A172 (cell line): ENCODE results near the gene FAR2. TPM values are rescaled to one million over a fixed set of nuclear protein-coding genes. Genes with fewer than 3 reads are reported as not detected.

ENCODE experiments used
- DNase-seq: peaks from one replicate; pipeline ENCODE4 v3.0.0-alpha.2; 2015; ENCODE audit warnings: low spot score
- total RNA-seq: library from RNA; depleted of rRNA; stranded (reverse); fragments of >200 nt; shearing (Covaris generic); gene quantifications from 2 replicates; pipeline ENCODE4 v1.2.3, GENCODE V29; 2014

Gene FAR2
- total RNA-seq, 1 experiment from 2014 or later, result 13.9 TPM

DNA sequence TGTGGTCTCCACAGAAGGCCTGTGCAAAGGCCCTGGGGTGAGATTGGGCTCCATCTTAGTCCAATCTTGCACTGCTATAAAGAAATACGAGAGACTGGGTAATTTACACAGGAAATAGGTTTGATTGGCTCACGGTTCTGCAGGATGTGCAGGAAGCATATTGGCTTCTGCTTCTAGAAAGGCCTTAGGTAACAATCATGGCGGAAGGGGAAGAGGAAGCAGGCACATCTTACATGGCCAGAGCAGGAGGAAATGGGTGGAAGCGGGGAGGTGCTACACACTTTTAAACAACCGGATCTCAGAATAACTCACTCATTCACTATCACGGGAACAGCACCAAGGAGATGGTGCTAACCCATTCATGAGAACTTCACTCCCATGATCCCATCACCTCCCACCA is 55.4 kb downstream of the FAR2 start:
- DNase-seq, result no peak

- DNase-seq, result no peak
These were observed 58.0 kb downstream of the FAR2 start for GRCh38 chr12:29207120-29207519.

DNA sequence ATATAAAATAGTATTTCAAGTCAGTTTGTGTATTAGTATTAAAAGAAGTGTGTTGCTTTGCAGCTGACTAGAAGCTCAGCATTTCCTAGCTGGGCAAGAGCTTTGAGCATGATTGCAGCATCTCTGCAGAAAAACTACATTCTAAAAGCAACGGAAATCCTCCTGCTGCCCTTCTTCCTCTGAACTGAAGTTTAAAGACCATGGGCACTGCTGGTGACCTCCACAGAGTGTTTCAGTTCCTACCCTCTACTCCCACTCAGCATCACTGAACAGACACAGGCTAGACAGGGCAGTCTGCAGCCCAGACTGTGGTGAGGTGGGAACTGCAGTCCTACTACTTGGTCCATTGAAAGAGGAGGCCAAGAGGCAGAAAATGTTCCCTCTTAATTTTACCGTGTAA is 59.0 kb downstream of the FAR2 start:
- DNase-seq, result no peak

GRCh38 chr12:29208936-29209701 is 60.0 kb downstream of the FAR2 start:
- no peak for DNase-seq

DNA sequence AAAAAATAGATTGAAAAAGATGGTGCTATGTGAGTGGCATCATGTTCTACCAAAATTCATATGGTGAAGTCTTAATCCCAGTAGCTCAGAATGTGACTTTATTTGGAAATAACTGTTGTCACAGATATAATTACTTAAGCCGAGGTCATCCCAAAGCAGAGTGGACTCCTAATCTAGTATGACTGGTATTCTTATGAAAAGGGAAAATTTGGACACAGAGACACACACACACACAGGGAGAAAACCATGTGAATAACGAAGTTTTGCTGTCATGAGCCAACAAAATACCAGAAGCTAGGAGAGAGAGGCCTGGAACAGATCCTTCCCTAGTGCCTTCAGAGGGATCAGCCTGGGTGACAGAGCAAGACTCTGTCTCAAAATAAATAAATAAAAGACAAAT is 62.6 kb downstream of the FAR2 start:
- DNase-seq, result no peak

DNA sequence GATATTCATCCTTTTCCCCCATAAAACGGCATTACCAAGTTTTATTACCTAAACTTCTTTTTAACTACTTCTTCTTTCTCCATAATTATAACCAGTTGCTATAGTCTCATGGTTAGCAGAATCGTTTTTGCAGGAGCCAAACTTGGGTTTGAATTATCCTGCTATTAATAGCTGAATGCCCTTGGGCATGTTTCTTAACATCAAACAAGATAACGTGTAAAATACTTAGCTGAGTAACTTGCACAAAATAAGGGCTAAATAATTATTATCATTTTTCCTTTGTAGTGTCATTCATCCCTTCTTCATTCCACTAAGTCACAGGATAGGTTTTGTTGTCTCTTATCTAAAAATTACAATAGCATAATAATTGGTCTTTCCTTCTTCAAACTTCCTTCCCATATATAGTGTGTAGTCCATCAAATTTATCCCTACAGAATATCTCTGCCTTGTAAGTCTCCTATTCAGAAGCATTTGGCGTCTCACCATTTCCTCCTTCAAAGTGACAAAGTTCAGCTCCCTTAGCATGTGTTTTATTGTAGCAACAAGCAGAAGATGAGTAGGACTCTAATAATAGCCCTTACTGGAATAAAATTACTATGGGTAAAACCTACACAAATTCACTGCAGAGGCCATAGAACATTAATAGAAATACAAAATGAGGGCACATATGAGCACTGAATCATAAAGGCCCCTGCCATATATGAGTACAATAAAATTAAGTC is 63.8 kb downstream of the FAR2 start:
- no peak for DNase-seq

- no peak for DNase-seq
These were observed 67.2 kb downstream of the FAR2 start for GRCh38 chr12:29216266-29216665.

- no peak for DNase-seq
These were observed 67.9 kb downstream of the FAR2 start for GRCh38 chr12:29216797-29217575.

DNA sequence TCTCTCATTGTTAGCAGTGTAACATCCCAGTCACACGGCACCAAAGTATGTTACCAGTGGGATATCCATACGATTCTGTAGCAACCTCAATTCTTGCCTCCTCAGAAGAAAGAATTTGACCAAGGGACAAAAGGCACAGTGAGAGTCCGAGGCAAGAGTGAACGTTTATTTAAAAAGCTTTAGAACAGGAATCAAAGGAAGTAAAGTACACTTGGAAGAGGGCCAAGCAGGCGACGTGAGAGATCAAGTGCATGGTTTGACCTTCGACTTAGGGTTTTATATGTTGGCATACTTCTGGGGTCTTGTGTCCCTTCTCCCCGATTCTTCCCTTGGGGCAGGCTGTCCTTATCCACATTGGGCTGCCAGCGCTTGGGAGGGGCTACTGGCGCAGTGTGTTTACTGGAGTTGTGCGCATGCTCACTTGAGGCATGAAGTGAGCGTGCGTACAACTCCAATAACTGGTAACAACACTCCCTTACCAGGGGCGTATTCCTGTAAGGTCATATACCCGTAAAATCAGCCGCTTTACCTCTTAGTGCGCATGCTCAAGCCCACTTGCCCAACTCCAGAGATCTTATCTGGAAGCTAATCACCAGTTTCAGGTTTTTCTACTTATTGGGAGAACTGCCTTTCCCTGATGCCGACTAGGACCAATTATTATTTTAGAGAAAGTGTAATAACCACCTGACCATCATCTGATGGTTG is 71.7 kb downstream of the FAR2 start:
- DNase-seq, result no peak

DNA sequence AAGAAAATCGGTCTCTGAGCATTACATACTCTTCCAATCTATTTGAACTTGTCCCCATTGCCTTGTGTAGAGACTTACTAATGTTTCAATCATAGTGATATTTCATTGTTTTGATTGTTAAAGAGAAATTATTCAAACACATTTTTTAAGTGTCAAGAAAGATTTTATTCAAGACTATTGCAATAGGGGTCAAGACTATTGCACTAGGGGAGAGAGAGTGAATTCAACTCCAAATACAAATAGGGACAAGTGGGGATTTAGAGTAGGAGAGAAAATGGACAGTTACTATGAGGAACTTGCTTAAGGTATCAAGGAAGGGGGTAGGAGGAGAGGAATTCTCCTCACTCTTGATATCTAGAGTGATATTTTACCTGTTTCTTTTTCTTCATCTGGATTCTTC is 73.1 kb downstream of the FAR2 start:
- DNase-seq, result no peak

GRCh38 chr12:29223426-29223825 is 74.3 kb downstream of the FAR2 start:
- DNase-seq, result no peak

DNA sequence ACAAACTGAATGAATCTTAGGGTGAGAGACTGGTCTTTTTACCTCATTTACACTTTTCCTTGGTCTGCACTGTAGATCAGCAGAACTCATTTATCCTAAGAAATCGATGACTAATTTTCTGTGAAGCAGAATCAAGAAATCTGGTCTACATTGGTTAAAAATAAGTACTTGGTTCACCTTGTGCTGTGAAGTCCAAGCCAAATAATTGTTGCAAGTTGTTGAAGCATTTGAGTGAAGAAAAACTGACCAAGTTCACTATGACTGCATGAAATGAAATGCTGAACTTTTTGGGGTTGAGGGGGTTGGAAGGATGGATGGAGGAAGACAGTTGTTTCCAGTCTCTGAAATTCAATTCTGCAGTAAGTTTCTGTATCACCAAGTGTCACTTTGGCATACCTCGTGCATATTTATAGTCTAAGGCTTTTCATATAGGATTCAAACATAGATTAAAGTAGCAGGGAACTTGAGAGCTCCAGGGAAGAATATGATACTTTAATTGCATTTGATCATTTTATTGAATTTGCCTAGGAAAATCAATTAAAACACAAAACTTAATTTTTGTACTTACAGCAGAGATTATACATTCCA is 75.0 kb downstream of the FAR2 start:
- no peak for DNase-seq

DNA sequence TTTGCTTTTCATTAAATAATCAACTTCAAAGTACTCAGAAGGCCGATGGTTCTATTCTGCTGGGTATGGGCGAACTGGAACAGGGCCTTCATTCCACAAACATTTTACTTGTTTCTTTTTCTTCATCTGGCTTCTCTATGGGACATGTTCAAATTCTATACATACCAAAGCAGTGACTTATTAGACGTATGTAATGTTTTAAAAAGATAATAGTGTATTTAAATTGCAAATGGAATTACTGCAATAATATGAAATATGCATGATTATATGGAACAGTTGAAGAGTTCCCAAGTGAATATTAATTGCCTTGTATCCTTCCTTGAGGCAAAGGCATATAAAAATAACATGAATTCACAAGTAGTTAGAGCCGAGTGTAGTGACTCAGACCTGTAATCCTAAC is 75.5 kb downstream of the FAR2 start:
- DNase-seq, result no peak

- no peak for DNase-seq
These were observed 76.8 kb downstream of the FAR2 start for GRCh38 chr12:29225834-29226233.

DNA sequence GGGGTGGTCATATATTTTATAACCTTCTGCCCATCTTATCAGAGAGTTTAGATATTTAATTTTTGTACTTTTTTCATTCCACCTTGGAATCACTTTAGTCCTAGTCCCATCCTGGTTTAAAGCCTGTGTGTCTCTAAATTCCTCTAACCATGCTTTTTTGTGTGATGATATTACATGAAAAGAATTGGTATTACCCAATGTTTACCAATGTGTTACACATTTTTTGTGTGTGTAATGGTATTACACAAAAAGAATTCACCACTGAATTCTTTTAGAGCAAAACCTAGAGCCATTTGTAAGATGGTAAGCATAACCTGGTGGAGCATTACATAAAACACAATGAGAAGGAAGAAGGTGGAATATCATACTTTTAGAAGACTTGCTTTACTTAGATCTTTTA is 77.5 kb downstream of the FAR2 start:
- DNase-seq, result no peak

GRCh38 chr12:29228474-29229157 is 79.5 kb downstream of the FAR2 start:
- DNase-seq, result no peak

GRCh38 chr12:29229158-29229505 is 80.1 kb downstream of the FAR2 start:
- DNase-seq, result no peak

DNA sequence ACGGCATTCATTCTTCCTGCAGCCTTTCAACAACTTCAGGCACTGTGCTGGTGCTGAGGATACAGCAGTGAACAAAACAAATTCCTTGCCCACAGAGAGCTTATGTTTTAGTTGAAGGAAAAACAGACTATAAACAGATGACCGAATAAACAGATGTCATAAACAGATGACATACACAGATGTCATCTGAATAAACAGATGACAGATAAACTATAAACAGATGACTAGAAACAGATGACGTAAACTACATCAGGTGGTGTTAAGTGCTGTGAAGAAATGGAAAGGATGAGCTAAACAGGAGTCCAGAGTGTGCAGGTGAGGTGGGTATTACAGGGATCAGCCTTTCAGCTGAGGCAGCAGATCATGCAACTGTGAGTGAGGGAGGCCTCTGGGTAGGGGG is 80.9 kb downstream of the FAR2 start:
- no peak for DNase-seq

DNA sequence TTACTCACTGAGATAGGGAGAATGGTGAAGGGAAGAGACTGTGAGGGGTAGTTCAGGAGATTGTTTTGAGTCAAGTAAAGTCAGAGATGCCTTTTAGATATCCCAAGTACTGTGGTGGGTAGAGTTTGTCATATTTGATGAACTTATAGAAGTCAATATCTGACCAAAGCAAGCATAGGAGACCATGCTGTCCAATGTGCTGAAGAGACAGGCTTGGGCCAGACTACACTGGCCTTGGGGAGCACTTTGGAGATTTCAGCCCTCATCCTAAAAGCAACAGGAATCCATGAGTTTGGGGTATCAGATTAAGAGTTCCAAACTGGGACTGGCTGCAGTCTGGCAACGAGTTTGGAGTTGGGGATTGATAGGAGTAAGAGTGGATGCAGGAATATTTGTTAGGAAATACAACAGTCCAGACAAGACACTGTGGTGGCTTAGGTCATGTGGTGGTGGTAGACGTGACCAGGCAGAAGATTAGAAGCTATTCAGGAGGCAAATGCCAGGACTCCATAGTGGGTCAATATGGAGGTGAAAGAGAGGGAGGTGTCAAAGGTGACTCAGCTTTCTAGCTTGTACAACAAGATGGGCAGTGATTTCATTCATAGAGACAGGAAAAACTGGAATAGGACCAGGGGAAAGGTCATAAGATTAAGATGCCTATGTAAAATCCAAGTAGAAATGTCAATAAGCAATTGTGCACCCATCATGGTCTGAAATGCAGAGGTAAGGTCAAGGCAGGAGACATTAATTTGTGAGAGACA is 81.9 kb downstream of the FAR2 start:
- DNase-seq, result no peak

- no peak for DNase-seq
These were observed 83.0 kb downstream of the FAR2 start for GRCh38 chr12:29232086-29232485.
